ENCODE results near the gene RHEBL1.

The RHEBL1 gene

GRCh38 chr12:49041881-49042484, 27.8 kb downstream of the RHEBL1 start:
- no peak overlapping the region for H3K4me3 ChIP-seq (ENCODE audit: low read depth, low read length)
- no peak for TF ChIP-seq CTCF (IDR thresholded peaks at IDR 0.05; ENCODE audit: low read depth, low read length, missing control alignments)
- no peak for DNase-seq (ENCODE audit: low read depth)

GRCh38 chr12:49041036-49041880, 28.5 kb downstream of the RHEBL1 start:
- H3K4me3 ChIP-seq (ENCODE audit: low read depth, low read length) = no peak overlapping the region
- DNase-seq (ENCODE audit: low read depth) = no peak
- no peak for TF ChIP-seq CTCF (IDR thresholded peaks at IDR 0.05; ENCODE audit: low read depth, low read length, missing control alignments)

- H3K4me3 ChIP-seq (ENCODE audit: low read depth, low read length) = no peak overlapping the region
- TF ChIP-seq CTCF (IDR thresholded peaks at IDR 0.05; ENCODE audit: low read depth, low read length, missing control alignments) = no peak
- no peak for DNase-seq (ENCODE audit: low read depth)
Observed at GRCh38 chr12:49040364-49040855, 29.4 kb downstream of the RHEBL1 start.

- no peak for DNase-seq (ENCODE audit: low read depth)
- no peak overlapping the region for H3K4me3 ChIP-seq (ENCODE audit: low read depth, low read length)
- no peak for TF ChIP-seq CTCF (IDR thresholded peaks at IDR 0.05; ENCODE audit: low read depth, low read length, missing control alignments)
Observed at GRCh38 chr12:49039421-49040363, 30.1 kb downstream of the RHEBL1 start.

GRCh38 chr12:49038291-49038955, 31.4 kb downstream of the RHEBL1 start:
- no peak for DNase-seq (ENCODE audit: low read depth)
- H3K4me3 ChIP-seq (ENCODE audit: low read depth, low read length) = no peak overlapping the region
- TF ChIP-seq CTCF (IDR thresholded peaks at IDR 0.05; ENCODE audit: low read depth, low read length, missing control alignments) = no peak

- no peak for DNase-seq (ENCODE audit: low read depth)
- no peak for TF ChIP-seq CTCF (IDR thresholded peaks at IDR 0.05; ENCODE audit: low read depth, low read length, missing control alignments)
- no peak overlapping the region for H3K4me3 ChIP-seq (ENCODE audit: low read depth, low read length)
Observed at GRCh38 chr12:49037947-49038237, 31.9 kb downstream of the RHEBL1 start.

Data from GM12864 (cell line).